GM18867 (cell line): ENCODE results near the gene PNPLA8.
"Not testable (repeated sequence)": the region's sequence is repeated elsewhere in the genome, so short reads cannot be mapped to it uniquely, and the experiment has no call there.

Source experiments
- ATAC-seq: cut with Tn5 transposase; IDR thresholded peaks from one replicate; pipeline ENCODE4 v1.9.1; 2021; ENCODE audit warnings: mild to moderate bottlenecking, moderate library complexity; ENCODE audit not compliant: unreplicated experiment

Gene PNPLA8

GRCh38 chr7:108525985-108526767 is at the start of gene PNPLA8:
Gene PNPLA8, minus strand, starts transcription at chr7:108526135. Its CDS starts 10,644 bp downstream, at chr7:108515491.
- peak; percentile 92 for ATAC-seq

- ATAC-seq = no peak
These were observed 49.2 kb upstream of the PNPLA8 start for GRCh38 chr7:108575156-108575555.

GRCh38 chr7:108572480-108572879 is 46.5 kb upstream of the PNPLA8 start:
- ATAC-seq = no peak

- peak; percentile 24 for ATAC-seq
These were observed 44.3 kb upstream of the PNPLA8 start for GRCh38 chr7:108570146-108570755.

GRCh38 chr7:108569381-108570145 is 43.6 kb upstream of the PNPLA8 start, which contains the start of the genes DNAJB9 and THAP5:
Gene DNAJB9, plus strand, starts transcription at chr7:108569874. Its CDS starts 1,853 bp downstream, at chr7:108571727.
Gene THAP5, minus strand, starts transcription at chr7:108569706. Its CDS starts 137 bp downstream, at chr7:108569569.
- peak; percentile 92 for ATAC-seq

GRCh38 chr7:108568801-108569380 is 43.0 kb upstream of the PNPLA8 start:
- ATAC-seq = no peak

- ATAC-seq = no peak
These were observed 40.1 kb upstream of the PNPLA8 start for GRCh38 chr7:108565987-108566386.

GRCh38 chr7:108561047-108561619 is 35.2 kb upstream of the PNPLA8 start:
- no peak for ATAC-seq

GRCh38 chr7:108559253-108559652 is 33.3 kb upstream of the PNPLA8 start:
- no peak for ATAC-seq

GRCh38 chr7:108557617-108558016 is 31.7 kb upstream of the PNPLA8 start:
- no peak for ATAC-seq

GRCh38 chr7:108557191-108557590 is 31.3 kb upstream of the PNPLA8 start:
- no peak for ATAC-seq

GRCh38 chr7:108556665-108557064 is 30.7 kb upstream of the PNPLA8 start:
- not testable (repeated sequence) for ATAC-seq

GRCh38 chr7:108548141-108548896 is 22.4 kb upstream of the PNPLA8 start:
- ATAC-seq = not testable (repeated sequence)

- ATAC-seq = no peak
These were observed 15.5 kb upstream of the PNPLA8 start for GRCh38 chr7:108541478-108541877.

GRCh38 chr7:108538685-108539084 is 12.8 kb upstream of the PNPLA8 start:
- ATAC-seq = not testable (repeated sequence)

GRCh38 chr7:108538236-108538635 is 12.3 kb upstream of the PNPLA8 start:
- ATAC-seq = not testable (repeated sequence)

- ATAC-seq = no peak
These were observed 11.3 kb upstream of the PNPLA8 start for GRCh38 chr7:108537229-108537628.

- ATAC-seq = no peak
These were observed 9.8 kb upstream of the PNPLA8 start for GRCh38 chr7:108535744-108536143.

- ATAC-seq = no peak
These were observed 9.3 kb upstream of the PNPLA8 start for GRCh38 chr7:108535257-108535656.

- no peak for ATAC-seq
These were observed 7.8 kb upstream of the PNPLA8 start for GRCh38 chr7:108533712-108534111.
